Measurements from ENCODE around the gene DAGLA. TPM values are rescaled to one million over a fixed set of nuclear protein-coding genes. Genes with fewer than 3 reads are reported as not detected.

DAGLA gene
- total RNA-seq, 1 experiment from 2014 or later, result 4.5 TPM

- WGBS (ENCODE audit: extremely low coverage, insufficient read length, low lambda C conversion rate), result no CpG with 5 or more reads among the region's 7 CpGs
- Histone ChIP-seq H3T11ph (ENCODE audit: low read length) (no peak overlapping the region), H2AFZ (ENCODE audit: low read length) (no peak overlapping the region), H3K23me2 (ENCODE audit: insufficient read length, low read depth, low read length, poor library complexity, severe bottlenecking) (no peaks in the 10 kb centered on the region), H3K4me1 (ENCODE audit: insufficient read depth, low read length) (peaks cover 9% of the 10 kb centered on the region; the same call in 1 of the 2 replicates), H3K27ac (ENCODE audit: insufficient read length, low read depth, low read length) (no peak overlapping the region), H3K79me2 (ENCODE audit: insufficient read depth, low read length) (no peaks in the 10 kb centered on the region), H3K27me3 (ENCODE audit: insufficient read depth, low read length) (no peaks in the 10 kb centered on the region), H3K23ac (ENCODE audit: insufficient read length, low read depth, low read length) (no peak overlapping the region), H2BK5ac (ENCODE audit: insufficient read length, low read length) (no peak overlapping the region), H4K91ac (ENCODE audit: insufficient read length, low read depth, low read length) (no peak overlapping the region), H3K4ac (ENCODE audit: low read depth, low read length) (no peak overlapping the region), H2BK15ac (ENCODE audit: low read depth, low read length) (no peak overlapping the region), H3K79me1 (ENCODE audit: insufficient read depth, low read depth, low read length, poor library complexity, severe bottlenecking) (no peaks in the 10 kb centered on the region), H2BK12ac (ENCODE audit: insufficient read length, low read depth, low read length) (no peak overlapping the region), H4K8ac (replicated peaks; ENCODE audit: insufficient read length, low read depth, low read length) (no peak overlapping the region), H3K18ac (ENCODE audit: insufficient read length, low read depth, low read length) (no peak overlapping the region), H3K4me2 (ENCODE audit: insufficient read depth, insufficient read length, low read length) (no peak overlapping the region), H3K9ac (ENCODE audit: extremely low read depth, insufficient read length, low read length) (no peak overlapping the region), H3K9me3 (ENCODE audit: control insufficient read depth, low read depth, low read length) (no peaks in the 10 kb centered on the region), H2AK5ac (ENCODE audit: insufficient read length, low read length) (no peak overlapping the region), H2BK20ac (ENCODE audit: low read depth, low read length, poor library complexity, severe bottlenecking) (no peak overlapping the region), H4K5ac (ENCODE audit: insufficient read length, low read depth, low read length) (no peak overlapping the region), H4K20me1 (ENCODE audit: control insufficient read depth, insufficient read depth, insufficient read length) (no peaks in the 10 kb centered on the region), H3K14ac (ENCODE audit: insufficient read depth, low read length) (no peak overlapping the region), H3K56ac (ENCODE audit: insufficient read length, low read depth, low read length) (no peak overlapping the region), H2BK120ac (ENCODE audit: low read depth, low read length, poor library complexity, severe bottlenecking) (no peak overlapping the region)
- Mint-ChIP-seq H3K36me3 (ENCODE audit: insufficient read depth in 1 of 3, low read depth in 3 of 3) (no peaks in the 10 kb centered on the region), H3K9me3 (peaks cover 0 to 2% of the 10 kb centered on the region in 2 experiments; a peak in 1 of 5 replicates), H3K4me3 (peak overlapping the region in 1 of 2 experiments; percentile 32; a peak in 2 of 5 replicates), H3K4me1 (peaks cover 49 to 53% of the 10 kb centered on the region in 2 experiments), H3K27ac (peak overlapping the region in 1 of 3 experiments; percentile 85; a peak in 2 of 7 replicates), H3K27me3 (ENCODE audit: low read depth) (no peaks in the 10 kb centered on the region; the same call in 1 of the 2 replicates)
- DNase-seq, result no peak
- no peak for TF ChIP-seq CTCF (conservative IDR thresholded peaks at IDR 0.05)
Observed at GRCh38 chr11:61694602-61694939, 14.4 kb downstream of the DAGLA start.

Measured in H9 (cell line).